LNCaP clone FGC (cell line): Measurements from ENCODE around the gene GINS1.

Experiments used
- DNase-seq: peaks from one replicate; pipeline ENCODE4 v3.0.0-alpha.2; 2011; ENCODE audit warnings: low read depth
- H3K4me3 ChIP-seq: 2 replicates; pipeline ENCODE4 v1.5.1; 2011; ENCODE audit warnings: mild to moderate bottlenecking, low read depth, low read length, control low read depth
- TF ChIP-seq, protein P1 (sequence below): IDR thresholded peaks from 2 replicates; pipeline ENCODE4 v1.5.1; 2012; ENCODE audit warnings: mild to moderate bottlenecking; ENCODE audit not compliant: control insufficient read depth, insufficient read depth; ENCODE audit errors: extremely low read depth

Gene GINS1

DNA sequence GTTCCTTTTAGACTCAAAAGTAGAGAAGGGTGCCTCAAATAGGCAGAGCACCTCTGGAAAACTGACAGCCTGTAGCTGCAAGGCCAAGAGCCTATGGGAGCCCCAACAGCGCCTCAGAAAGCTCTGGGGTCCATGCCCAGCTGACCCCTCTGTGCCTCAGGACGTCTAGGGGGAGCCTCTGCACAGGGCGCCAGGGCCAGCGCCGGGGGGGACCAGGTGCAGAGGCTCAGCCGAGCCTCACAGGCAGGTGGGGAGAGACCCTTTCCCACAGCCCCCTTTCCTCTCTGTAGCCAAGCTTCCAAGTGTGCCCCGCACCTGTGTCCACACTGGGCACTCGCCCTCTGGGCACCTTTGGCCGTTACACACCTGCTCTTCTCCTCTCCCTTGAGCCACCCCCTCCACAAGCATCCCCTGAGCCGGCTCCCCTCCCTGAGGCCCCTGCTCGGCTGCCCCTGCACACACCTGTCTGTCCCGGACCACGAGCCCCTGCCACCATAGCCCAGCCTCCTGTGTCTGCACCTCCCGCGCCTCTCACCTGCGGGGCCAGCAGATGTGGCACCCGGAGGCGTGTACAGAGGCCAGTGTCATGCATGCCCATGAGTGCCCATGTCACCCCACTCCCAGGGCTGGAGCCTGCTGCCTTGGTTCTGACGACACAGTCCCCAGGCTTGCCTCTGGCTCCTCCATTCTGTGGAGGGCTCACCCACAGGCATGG is 53.2 kb downstream of the GINS1 start:
- TF ChIP-seq, protein P1, sequence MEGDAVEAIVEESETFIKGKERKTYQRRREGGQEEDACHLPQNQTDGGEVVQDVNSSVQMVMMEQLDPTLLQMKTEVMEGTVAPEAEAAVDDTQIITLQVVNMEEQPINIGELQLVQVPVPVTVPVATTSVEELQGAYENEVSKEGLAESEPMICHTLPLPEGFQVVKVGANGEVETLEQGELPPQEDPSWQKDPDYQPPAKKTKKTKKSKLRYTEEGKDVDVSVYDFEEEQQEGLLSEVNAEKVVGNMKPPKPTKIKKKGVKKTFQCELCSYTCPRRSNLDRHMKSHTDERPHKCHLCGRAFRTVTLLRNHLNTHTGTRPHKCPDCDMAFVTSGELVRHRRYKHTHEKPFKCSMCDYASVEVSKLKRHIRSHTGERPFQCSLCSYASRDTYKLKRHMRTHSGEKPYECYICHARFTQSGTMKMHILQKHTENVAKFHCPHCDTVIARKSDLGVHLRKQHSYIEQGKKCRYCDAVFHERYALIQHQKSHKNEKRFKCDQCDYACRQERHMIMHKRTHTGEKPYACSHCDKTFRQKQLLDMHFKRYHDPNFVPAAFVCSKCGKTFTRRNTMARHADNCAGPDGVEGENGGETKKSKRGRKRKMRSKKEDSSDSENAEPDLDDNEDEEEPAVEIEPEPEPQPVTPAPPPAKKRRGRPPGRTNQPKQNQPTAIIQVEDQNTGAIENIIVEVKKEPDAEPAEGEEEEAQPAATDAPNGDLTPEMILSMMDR, result no peak
- H3K4me3 ChIP-seq, result no peak overlapping the region
- DNase-seq, result no peak

DNA sequence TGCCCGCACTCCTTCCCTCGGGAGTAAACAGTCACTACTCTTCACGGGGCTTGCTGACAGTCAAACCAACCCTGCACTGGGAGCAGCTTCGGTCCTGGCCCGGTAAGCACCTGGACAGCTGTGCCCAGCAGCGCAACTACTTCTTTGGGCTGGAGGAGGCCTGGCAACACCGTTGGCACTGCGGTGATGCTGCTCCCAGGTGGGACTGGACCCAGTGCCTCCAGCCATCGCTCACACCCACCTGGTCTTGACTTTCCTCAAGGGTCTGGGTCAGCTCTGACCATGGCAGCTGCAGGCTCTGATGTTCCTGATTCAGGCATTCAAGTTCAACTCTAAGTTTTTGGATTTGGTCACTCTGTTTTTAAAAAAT is 53.8 kb downstream of the GINS1 start:
- TF ChIP-seq, protein P1, result no peak

DNA sequence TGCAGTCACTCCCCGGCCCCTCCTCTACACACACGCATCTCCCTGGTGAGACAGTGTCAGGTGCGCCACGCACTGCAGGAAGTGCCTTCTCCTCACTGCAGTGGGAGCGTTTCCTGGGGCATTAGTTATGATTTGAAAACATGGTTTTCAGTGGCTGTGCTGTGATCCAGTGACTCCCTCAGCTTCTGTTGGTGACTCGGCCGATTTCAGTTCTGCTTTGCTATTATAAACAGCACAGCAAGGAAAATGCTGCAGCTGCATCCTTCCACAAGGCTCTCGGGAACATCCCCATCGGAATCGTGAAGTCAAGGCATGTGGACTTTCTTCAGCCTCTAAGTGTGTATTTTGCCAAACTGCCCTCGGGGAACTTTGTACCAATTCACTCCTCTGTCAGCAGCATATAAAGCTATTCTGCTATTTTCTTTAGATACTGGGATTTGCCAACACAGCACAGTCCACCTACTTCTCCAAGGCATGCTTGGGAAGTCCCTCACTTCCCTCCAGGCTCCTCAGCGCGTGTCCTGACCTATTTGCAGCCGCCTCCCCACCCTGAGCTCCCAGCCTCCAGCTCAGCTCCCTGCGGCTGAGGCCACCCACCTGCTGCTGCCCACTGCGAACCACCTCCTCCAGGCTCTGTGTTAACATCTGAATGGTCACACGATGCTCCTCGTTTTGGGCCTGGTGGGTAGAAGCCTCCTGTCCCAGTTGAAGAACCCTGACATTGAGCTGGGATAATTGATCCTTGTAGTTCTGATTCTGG is 54.5 kb downstream of the GINS1 start:
- no peak overlapping the region for H3K4me3 ChIP-seq
- TF ChIP-seq, protein P1, result no peak
- no peak for DNase-seq

More for the DNA sequence above, 53.8 kb downstream of the GINS1 start:
- DNase-seq, result no peak
- H3K4me3 ChIP-seq, result no peak overlapping the region

DNA sequence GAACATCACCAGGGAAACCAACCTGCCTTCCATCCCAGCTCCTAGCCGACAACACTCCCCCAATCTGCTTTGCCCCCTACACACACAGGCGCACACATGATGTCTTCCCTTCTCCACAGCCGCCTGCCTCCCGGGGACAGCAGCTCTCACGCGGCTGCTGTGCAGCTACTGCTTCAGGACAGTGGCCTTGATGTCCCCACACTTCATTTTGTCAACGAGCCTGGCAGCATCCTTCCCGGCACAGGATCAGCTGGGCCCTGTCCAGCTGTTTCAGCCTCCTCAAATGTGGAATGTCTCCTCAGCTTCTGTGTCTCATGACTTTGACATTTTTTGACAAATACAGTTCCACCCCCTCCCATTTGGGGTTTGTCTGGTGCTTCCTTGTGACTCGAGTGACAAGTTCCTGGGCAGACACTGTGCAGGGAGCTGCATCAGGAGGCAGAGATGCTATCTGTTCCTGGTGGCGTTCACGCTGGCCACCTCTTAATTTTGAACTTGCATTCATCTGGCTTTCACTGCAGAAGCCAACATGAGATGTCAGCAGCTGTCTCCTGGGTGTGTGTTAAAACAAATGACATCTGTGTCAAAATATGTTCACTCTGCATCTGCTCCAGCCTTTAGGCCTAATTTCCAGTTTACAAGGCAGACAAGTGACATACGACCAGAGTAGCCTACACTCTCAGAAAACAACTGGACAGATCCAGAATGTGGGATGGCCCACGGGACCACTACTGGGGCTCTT is 57.2 kb downstream of the GINS1 start:
- DNase-seq, result no peak
- TF ChIP-seq, protein P1, result no peak
- no peak overlapping the region for H3K4me3 ChIP-seq

DNA sequence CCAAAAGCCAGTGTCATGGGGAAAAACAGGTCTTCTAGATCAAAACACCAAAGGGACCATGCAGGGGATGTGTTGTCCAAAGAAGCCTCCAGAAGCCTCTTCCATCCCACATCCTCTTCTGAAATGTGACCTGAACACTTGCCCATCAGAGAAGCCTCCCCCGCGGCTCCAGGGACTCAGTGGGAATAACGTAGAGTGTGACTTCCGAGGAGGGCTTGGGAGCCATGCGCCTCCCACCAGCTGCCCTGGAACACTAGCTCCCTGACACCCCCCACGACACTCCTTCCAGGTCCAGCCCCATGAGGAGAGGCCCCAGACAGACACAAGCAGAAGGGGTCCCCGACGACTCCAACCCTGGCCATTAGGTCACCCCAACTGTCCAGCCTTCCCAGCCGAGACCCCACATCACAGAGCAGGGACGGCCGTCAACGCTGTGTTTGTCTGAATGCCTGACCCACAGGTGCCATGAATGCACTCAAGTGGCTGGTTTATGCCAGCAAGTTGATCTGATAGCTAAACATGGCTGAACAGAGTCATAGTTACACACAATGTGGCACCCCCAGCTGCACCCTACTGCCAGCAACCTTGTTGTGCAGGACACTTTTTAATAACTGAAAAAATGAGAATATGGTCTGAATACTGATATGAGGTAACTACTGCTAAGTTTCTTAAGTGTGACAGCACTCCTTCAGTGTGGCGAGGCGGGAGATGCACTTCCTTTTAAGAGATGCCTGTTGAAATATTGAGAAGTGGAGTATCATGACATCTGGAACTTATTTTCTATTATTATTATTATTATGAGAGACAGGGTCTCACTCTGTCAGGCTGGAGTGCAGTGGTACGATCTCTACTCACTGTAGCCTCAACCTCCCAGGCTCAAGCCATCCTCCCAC is 58.0 kb downstream of the GINS1 start:
- TF ChIP-seq, protein P1, result no peak
- H3K4me3 ChIP-seq, result no peak overlapping the region
- DNase-seq, result no peak

DNA sequence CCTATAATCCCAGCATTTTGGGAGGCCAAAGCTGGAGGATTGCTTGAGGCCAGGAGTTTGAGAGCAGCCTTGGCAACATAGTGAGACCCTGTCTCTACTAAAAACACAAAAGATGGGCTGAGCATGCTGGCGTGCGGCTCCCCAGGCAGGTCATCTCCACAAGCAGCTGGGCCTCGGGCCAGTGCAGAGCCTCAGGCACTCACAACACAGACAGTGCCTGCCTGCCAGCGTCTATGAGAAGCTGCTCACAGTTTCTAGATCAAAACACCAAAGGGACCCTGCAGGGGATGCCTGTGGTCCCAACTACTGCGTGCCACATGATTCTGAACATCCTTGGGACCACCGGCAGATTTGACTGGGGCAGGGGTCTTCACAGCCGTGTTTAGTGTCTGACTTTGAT is 59.4 kb downstream of the GINS1 start:
- TF ChIP-seq, protein P1, result no peak
- DNase-seq, result no peak
- no peak overlapping the region for H3K4me3 ChIP-seq
